Fibroblast of skin of right biceps (primary cell): ENCODE measurements around the gene HLA-G.

Source experiments
- DNase-seq: peaks from one replicate; pipeline ENCODE4 v3.0.0-alpha.2; 2013

Gene HLA-G

DNA sequence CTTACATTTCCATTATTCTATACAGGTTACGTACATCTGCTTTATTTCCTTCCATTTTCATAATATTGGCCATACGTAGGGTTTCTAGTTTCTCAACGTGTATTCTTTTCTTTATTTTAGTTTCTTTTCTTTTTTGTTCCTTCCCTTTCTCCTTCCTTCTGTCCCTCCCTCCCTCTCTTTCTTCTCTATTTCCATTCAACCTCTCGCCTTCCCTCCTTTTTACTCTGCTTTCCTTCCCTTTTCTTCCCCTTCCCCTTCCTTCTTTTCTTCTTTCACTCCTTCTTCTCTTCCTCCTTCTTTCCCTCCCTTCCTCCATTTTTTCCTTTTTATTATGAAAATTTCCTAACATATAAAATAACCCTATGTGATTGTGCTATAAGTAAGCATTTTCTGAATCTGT lies 8.7 kb upstream of the HLA-G start:
- no peak for DNase-seq

DNA sequence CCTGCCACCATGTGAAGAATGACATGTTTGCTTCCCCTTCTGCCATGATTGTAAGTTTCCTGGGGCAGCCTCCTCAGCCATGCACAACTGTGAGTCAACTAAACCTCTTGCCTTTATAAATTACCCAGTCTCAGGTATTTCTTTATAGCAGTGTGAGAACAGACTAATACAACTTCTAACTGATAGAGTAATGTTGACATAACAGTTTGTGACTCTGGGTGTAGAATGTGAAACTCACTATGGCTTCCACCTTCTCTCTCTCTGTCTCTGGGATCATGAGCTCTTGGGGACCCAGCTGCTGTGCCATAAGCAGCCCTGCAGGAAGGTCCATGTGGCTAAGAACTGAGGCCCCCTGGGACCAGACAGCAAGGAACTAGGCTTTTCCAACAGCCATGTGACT lies 3.5 kb upstream of the HLA-G start:
- DNase-seq = no peak

DNA sequence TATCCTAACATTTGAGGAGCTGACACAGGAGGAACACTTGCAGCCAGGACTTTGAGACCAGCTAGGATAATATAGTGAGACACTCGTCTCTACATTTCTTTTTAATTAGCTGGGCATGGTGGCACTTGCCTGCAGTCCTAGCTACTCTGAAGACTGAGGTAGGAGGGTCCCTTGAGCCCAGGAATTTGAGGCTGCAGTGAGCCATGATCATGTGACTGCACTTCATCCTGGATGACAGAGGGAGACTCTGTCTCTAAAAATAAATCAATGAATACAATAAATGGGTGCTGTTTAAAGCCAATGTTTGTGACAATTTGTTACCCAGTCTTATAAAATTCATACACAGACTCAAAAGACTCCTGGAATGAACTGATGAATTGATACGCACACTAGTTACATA lies 1.8 kb upstream of the HLA-G start:
- no peak for DNase-seq

DNA sequence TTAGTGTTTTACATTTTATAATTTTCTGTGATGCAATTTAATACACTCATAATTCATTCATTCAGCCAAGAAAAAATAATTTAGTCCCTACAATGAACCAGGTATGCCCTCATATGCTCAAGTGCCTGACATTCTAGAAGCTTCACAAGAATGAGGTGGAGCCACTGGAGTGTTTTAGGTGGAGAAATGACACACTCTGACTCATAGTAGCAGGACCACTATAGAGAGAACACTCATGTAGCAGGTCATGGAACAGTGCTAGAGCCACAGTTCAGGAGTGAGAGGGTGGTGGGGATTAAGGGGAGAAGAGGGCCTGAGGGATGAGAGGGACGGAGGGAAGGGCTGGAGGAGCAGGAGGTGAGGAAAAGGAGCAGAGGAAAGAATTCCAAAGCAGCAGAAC lies 1.4 kb upstream of the HLA-G start:
- peak; percentile 3 for DNase-seq

DNA sequence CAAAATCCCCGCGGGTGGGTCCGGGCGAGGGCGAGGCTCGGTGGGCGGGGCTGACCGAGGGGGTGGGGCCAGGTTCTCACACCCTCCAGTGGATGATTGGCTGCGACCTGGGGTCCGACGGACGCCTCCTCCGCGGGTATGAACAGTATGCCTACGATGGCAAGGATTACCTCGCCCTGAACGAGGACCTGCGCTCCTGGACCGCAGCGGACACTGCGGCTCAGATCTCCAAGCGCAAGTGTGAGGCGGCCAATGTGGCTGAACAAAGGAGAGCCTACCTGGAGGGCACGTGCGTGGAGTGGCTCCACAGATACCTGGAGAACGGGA lies 809 bp downstream of the HLA-G start:
- no peak for DNase-seq

DNA sequence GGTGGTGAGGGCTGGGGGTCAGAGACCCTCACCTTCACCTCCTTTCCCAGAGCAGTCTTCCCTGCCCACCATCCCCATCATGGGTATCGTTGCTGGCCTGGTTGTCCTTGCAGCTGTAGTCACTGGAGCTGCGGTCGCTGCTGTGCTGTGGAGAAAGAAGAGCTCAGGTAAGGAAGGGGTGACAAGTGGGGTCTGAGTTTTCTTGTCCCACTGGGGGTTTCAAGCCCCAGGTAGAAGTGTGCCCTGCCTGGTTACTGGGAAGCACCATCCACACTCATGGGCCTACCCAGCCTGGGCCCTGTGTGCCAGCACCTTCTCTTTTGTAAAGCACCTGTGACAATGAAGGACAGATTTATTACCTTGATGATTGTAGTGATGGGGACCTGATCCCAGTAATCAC lies 2.1 kb downstream of the HLA-G start:
- no peak for DNase-seq

DNA sequence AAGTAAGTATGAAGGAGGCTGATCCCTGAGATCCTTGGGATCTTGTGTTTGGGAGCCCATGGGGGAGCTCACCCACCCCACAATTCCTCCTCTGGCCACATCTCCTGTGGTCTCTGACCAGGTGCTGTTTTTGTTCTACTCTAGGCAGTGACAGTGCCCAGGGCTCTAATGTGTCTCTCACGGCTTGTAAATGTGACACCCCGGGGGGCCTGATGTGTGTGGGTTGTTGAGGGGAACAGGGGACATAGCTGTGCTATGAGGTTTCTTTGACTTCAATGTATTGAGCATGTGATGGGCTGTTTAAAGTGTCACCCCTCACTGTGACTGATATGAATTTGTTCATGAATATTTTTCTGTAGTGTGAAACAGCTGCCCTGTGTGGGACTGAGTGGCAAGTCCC lies 2.8 kb downstream of the HLA-G start:
- no peak for DNase-seq

DNA sequence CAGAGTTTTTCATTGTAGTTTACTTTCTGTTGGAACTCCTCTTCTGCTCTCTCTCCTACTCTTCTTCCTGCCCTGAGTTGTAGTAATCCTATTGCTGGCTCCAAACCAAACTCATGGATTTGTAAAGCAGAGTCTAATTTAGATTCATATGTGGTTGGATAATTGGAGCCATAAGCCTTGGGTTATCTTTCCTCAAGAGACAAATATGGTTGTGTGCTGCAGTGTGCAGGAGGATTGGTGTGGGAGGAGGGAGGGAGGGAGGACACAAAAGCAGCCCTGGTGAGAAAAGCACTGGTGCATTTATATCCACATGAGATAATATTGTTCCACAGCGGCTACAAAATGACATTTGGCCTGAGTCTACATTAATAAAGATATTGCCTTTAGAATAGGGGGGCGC lies 4.2 kb downstream of the HLA-G start:
- DNase-seq = no peak

DNA sequence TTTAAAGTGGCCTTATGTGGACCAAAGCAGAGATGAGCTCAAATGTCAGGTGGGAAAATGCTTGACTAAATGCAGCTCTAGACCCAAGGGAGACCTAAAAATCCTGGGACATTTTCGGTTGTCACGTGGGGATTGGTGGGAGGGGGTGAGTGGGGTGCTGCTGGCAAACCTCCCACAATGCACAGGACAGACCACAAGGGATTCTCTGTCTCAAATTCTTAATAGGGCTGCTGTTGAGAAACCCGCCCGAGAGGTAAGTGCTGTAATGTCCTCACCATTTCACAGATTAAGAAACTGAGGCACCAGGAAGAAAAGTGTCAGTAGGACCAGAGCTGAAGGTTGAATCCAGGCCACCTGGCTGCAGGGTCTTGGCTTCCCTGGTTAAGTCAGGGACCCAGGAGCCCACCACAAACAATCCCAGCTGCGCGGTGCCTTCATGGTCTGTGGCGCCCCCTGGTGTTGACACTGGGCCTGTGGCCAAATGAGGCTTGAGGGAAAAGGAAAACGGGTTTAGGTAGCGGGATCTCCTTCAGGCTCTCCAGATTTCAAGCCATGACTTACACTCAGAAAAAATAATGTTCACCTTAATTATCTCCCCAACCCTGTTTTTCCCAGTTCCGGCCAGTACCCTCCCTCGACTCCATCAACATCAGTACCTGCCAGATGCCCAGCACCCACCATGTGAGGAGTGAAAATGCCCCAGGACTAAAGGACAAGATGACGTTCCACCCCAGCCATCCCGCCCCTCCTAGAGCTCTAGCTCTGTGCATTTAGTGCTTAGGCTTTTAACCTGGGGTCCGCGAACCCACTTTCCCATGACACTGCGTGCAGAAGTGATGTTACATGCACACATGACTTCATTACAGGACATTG lies 7.2 kb downstream of the HLA-G start:
- DNase-seq = peak; percentile 6

DNA sequence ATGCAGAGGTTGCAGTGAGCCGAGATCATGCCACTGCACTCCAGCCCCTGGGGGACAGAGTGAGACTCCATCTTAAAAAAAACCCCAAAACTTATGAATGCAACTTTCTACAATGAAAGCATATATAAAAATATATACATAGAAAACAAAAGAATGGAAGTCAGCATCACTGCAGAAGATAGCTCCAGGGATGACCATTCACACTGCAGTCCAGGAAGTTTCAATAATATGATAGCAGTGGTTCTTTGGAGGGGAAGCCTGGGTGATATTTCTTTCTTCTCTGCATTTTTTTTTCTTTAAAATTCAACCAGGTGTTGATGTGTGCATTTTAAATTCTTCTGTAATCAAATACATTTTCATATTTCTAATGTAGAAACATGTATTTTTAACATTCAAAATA lies 12.3 kb downstream of the HLA-G start:
- no peak for DNase-seq

DNA sequence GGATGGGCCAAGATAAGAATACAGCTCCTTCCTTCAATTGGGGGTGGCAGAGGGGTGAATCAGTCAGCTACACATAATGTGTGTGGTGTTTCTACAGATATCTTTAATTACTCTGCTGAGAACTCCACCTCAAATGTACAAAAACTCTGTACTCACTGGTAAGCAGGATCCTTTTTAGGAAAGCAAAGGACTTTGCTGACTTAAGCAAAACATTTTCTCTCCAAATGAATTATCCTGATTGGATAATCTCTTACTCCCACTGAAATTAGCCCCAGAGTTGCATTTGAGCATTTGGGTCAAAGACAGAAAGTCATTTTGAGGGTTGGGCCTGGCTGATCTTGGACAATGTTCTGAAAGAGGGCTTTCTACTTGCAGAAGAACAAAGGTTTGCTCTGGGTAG lies 13.4 kb downstream of the HLA-G start:
- DNase-seq = no peak

DNA sequence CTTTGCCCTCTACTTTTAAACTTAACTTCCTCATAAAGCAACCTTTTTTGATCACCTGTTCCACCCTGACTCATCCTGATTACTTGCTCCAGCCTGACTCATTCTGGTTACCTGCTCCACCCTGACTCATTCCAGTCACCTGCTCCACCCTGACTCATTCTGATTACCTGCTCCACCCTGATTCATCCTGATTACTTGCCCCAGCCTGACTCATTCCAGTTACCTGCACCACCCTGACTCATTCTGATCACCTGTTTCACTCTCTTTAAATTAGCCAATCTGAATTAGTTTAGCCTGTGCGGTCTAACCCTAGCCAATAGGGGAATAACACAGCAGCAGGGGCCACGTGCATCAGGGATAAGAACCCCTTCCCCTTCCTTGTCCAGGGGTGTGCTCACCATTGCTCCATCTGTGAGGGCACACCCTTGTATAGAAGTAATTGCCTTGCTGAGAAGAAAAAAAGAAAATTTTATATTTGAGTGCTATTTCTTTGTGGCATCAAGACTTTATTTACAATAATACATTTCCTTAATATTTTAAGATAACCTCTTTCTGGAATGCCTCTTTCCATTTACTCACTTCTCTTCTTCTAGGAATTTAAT lies 17.9 kb downstream of the HLA-G start:
- DNase-seq = no peak

DNA sequence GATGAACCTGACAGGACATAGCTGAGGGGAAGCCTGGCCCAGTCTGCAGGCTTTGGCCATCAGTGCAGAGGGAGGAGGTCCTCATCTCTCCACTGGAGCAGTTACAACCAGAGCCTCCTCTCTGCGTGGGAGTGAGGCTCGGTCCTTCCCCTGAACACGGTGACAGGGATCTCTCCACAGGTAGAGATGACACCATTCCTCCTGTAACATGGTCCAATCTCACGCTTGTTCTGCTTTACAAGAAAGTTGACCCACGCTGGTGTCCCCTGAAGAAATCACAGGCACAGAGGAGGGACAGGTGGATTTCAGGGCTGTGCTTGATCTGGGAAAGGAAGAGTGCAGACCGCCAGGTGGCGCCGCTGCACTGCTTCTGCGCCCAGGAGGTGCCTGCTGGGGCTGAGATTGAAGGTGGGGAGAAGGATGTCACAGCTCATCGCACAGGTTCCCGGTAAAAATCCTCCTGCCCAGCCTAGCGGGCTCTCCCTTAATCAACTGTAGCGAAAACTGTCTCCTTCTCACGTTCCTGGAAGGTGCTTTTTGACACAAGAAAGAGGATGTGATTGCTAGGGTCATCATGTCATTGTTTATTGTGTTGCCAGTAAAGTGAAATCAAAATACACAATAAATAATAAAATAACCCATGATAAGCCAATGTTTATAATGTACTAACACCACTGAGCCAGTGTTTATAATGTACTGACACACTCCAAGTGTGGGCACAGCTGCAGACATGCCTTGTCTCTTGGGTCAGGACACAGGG lies 20.4 kb downstream of the HLA-G start:
- peak; percentile 40 for DNase-seq

DNA sequence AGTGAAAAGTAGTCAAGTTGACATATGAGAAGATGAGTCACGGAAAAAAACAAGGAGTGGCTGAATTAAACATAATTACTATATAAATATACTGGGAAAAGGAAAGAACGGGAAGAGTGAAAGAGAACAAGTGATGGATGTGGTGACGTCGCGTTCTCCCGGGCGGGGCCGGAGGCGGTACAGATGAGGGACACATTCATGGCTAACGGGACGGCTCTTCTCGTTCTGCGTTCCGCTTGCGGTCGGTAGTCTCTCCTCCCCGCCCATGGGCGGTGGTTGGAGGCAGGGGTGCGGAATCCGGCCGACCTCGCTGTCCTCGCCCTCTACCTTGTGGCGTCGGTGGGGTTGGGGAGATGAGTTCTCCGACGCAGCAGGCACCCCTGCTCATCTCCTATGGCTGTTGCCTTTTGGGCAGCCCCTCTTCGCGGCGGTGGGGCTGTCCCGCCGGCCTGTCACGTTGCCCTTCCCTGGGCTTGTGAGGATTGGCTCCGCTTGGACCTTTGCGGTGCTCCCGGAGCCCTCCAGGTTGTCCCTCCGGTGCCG lies 22.5 kb downstream of the HLA-G start:
- peak; percentile 10 for DNase-seq

DNA sequence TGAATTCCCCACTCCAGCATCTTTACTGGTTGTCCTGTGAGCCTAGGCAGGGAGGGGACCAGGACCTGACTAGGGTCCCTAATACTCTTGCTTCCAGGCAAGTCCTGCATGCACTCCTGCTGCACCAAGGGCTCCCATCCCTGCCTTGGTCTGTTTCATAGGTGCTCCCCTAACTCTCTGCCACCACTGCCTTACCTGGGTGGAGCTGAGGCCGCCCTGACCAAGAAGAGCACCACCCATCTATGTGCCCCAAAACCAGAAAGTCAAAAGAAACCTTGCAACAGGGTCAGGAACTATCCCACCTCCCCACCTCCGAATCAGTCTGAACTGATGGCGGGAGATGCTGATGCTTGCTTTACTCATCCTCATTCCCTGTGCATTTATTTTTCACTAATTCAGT lies 23.6 kb downstream of the HLA-G start:
- no peak for DNase-seq

DNA sequence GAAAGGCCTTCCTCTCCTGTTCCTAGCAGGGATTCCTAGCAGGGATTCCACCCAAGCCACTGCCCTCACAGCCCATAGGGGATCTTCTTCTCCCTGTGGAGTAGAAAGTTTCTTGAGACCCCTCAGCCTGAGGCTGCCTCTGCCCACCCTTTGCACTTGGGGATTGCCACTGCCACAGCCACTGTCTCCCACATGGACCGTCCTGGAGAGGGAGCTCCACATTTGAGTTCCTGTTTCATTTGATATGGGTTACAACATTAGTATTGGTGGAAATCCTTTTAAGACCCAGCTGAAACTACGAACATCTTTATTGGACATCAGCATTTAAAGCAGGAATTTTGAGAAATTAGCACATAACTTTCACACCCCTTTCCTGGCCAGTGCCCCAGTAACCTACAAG lies 25.6 kb downstream of the HLA-G start:
- DNase-seq = no peak

DNA sequence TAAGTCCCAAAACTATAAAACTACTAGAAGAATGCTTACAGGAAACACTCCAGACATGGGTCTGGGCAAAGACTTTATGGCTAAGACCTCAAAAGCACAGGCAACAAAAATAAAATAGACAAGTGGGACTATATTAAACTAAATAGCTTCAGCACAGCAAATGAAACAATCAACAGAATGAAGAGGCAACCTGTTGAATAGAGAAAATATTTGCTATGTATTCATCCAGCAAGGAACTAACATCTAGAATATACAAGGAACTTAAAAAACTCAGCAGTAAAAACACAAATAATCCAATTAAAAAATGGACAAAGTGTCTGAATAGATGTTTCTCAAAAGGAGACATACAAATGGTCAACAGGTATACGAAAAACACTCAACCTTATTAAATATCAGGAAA lies 30.4 kb downstream of the HLA-G start:
- no peak for DNase-seq

DNA sequence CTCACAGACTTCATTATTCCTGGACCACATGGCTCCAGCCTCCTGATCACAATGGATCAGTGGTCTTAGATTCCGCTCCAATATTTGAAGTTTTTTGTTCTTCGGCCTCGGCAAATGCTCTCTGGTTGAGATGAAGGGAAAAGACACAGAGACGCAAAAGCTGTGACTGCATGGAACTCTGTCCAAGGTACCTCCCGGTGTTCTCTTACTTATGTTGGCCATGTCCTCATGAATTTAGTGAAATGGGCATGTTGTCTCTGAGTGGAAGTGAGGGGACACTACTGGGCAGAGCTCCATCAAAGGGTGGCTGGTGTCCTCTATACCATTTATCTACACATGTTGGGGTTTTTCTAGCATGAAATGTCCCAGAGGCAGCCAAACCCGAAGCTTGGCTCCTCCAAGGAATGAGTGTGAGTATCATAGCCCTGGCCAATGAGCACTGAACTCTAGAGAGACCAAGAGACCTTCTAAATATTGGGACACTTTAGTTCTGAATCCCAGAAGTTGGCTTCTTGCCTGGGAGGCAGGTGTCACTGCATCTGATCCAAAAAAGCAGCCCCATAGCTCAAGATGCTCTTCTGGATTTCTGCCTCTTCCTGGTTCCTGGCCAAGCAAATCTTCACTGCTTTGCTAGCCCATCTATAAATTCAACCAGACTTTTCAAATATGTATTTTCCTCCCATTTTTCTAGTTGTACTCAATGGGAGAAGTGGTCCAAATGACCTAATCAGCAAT lies 34.1 kb downstream of the HLA-G start:
- no peak for DNase-seq

DNA sequence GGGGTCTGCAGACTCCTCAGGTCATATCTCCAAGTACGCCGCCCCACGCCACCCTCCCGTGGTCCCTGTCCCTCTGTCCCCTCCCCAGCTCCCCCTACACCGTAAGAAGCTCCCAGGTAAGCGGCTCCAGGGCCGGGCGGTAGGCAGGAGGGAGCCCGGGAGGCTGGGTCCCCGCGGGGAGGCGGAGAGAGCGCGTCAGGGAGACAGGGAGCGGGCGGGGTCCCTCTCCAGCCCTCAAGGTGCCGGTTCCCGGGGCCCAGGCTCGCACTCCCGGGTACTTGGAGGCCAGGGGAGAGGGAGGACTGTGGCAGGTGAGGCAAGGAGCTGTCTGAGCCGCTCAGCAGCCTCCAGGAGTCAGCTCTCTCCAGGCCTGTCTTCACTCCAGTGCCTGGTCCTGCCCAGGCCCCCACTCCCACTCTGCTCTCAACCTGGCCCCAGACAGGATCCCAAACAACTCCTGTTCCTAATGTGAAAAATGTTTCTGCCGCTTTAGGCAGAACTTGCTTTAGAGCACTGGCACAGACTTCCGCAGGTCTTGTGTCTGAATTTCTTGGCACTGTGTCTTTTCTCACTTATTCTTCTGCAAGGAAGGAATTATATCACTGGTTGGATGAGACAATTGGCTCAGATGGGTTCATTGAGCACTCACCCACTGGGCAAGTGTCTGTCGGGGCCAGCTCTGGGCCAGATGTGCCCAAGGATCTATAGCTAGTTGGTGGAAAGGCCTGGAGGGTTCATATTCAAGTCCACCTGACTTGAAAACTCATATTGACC lies 36.6 kb downstream of the HLA-G start:
- no peak for DNase-seq

DNA sequence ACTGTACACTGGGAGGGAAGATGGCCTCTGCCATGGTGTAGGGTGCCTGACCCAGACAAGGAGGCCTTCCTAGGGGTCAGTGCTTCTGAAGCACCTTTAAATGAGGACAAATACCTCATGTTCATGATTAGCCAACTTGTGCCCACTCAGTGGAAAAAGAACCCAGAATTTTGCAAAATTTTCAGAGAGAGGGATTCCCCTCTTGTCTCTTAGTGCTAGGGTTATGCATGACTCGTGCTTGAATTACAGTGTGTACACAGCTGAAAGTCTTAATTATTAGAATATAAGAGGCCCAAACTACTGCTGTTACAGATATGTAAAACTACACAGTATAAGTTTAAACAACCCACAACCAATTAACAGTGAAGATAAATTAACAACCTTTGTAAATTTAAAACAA lies 38.0 kb downstream of the HLA-G start:
- no peak for DNase-seq

DNA sequence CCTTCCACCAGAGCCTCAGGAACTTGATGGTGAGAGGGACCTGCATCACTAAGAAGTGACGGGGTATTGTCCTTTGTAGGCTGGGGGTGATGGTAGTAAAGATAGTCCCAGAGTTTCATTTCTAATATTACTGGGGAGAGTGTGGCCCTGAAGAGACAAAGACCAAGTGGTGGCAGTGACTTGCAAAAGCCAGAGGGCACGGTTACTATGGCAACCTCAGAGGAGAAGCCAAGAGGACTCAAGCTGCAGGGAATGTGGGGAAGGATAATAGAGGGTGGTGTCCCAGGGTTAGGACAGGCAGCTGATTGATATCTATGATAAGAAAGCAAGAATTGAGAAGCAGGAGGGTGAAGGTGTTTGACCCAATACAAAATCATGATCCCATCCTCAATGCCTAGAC lies 42.5 kb downstream of the HLA-G start:
- DNase-seq = no peak

DNA sequence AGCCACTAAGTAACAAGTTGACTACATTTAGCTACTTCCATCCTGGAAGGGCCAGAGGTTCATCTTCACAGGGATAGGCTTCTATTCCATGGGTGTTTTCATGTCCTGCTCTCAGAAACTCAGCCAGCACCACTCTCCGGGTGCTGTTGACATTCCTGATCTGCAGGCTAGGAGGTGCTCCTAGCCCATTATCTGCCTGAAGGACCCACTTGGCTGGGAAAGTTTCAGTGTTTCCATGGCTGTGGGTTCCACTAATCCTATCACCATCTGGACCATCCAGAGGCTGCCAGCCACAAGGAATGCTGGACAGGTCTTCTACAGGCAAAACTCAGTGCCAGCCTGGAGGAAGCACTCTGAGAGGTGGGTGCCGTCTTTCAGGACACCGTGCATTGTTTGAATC lies 45.2 kb downstream of the HLA-G start:
- DNase-seq = no peak
